Panc1 (cell line): ENCODE measurements around the gene FAM120B. TPM values are rescaled to one million over a fixed set of nuclear protein-coding genes. Genes with fewer than 3 reads are reported as not detected.

Experiments
- ATAC-seq: fragments of 200-7000 bp; cut with Tn5 transposase; 2 replicates; pipeline ENCODE4 v1.9.1; 2020; ENCODE audit warnings: mild to moderate bottlenecking, moderate library complexity
- BruUV-seq: library from RNA; stranded (reverse); fragments of 400-500 nt; replicated peaks from 2 replicates; lab custom pipeline; 2021; lab: Mats Ljungman, UMichigan
- CTCF ChIA-PET: fragments of 300-600 bp; sonication (Branson Sonifier 250); formaldehyde crosslinking; loops from one replicate; lab custom pipeline; 2022; ENCODE audit warnings: antibody characterized with exemption; lab: Charles Lee
- POLR2A ChIA-PET: fragments of 300-600 bp; sonication (Branson Sonifier 250); formaldehyde crosslinking; loops from one replicate; lab custom pipeline; 2022; ENCODE audit warnings: antibody characterized with exemption; lab: Charles Lee
- DNase-seq: peaks from one replicate; pipeline ENCODE4 v3.0.0-alpha.2; 2010; ENCODE audit warnings: low read depth, low spot score
- H3K27ac ChIP-seq: 2 replicates; pipeline ENCODE4 v1.5.1; 2011; ENCODE audit warnings: mild to moderate bottlenecking, low read length, inconsistent platforms
- H3K27me3 ChIP-seq: fragments of 200-500 bp; sonication (Bioruptor generic); 2 replicates; pipeline ENCODE4 v1.6.0; 2014; ENCODE audit warnings: low read length, inconsistent platforms; ENCODE audit not compliant: control insufficient read depth, insufficient read depth
- H3K36me3 ChIP-seq: fragments of 200-500 bp; sonication (Bioruptor generic); 2 replicates; pipeline ENCODE4 v1.5.1; 2014; ENCODE audit warnings: inconsistent platforms, mild to moderate bottlenecking, low read length, moderate library complexity; ENCODE audit not compliant: control insufficient read depth, insufficient read depth
- H3K4me1 ChIP-seq: 2 replicates; pipeline ENCODE4 v1.5.1; 2011; ENCODE audit warnings: inconsistent platforms, mild to moderate bottlenecking, low read length, moderate library complexity; ENCODE audit not compliant: control insufficient read depth, insufficient read depth
- H3K4me3 ChIP-seq, 2 experiments: 2 replicates each; pipeline ENCODE4 v1.5.1; 2011 to 2012; ENCODE audit warnings: low read depth in 2 of 2, low read length in 2 of 2, mild to moderate bottlenecking in 2 of 2, inconsistent platforms in 1 of 2, moderate library complexity in 1 of 2
- H3K9me3 ChIP-seq: fragments of 200-500 bp; sonication (Bioruptor generic); 2 replicates; pipeline ENCODE4 v1.5.1; 2014; ENCODE audit warnings: low read depth, mild to moderate bottlenecking, inconsistent platforms, low read length, moderate library complexity; ENCODE audit not compliant: control insufficient read depth, insufficient read depth
- CTCF ChIP-seq: fragments of 450-650 bp; IDR thresholded peaks from 2 replicates; pipeline ENCODE4 v1.5.1; 2017; ENCODE audit warnings: mild to moderate bottlenecking
- POLR2AphosphoS5 ChIP-seq: IDR thresholded peaks from 2 replicates; pipeline ENCODE4 v1.6.1; 2012; ENCODE audit warnings: mild to moderate bottlenecking, low read depth, low read length, moderate library complexity
- REST ChIP-seq, 2 experiments: IDR thresholded peaks; 2 replicates each; pipeline ENCODE4 v1.6.1; 2011 to 2012; ENCODE audit warnings: low read depth in 2 of 2, control low read depth in 1 of 2, low read length in 1 of 2, mild to moderate bottlenecking in 1 of 2, moderate library complexity in 1 of 2; ENCODE audit not compliant: insufficient read depth in 1 of 2
- SIN3A ChIP-seq: IDR thresholded peaks from 2 replicates; pipeline ENCODE4 v1.6.1; 2012; ENCODE audit warnings: low read depth, mild to moderate bottlenecking, low read length, moderate library complexity, borderline replicate concordance; ENCODE audit not compliant: insufficient read depth
- TCF7L2 ChIP-seq: IDR thresholded peaks from 2 replicates; pipeline ENCODE4 v1.6.1; 2011; ENCODE audit warnings: mild to moderate bottlenecking, low read depth, low read length, inconsistent platforms
- in situ Hi-C: cut with HindIII; loops from 2 replicates; pipeline ENCODE4 v1.10.0; 2016; ENCODE audit warnings: low sequenced_read_pairs, low pct_unique_long_range_greater_than_20kb
- intact Hi-C: fragments of 100-400 bp; cut with micrococcal nuclease; formaldehyde crosslinking; loops from one replicate; pipeline ENCODE4 v1.10.0; 2022; ENCODE audit not compliant: unreplicated experiment
- total RNA-seq: library from RNA; stranded (reverse); gene quantifications from one replicate; pipeline ENCODE4 v1.2.1, GENCODE V29; 2021; ENCODE audit not compliant: unreplicated experiment

The FAM120B gene
- total RNA-seq, 1 experiment from 2014 or later = 38.0 TPM

- Histone ChIP-seq H3K9me3 (no peaks in the 10 kb centered on the region), H3K27me3 (no peaks in the 10 kb centered on the region), H3K36me3 (no peaks in the 10 kb centered on the region), H3K27ac (no peak overlapping the region), H3K4me1 (no peaks in the 10 kb centered on the region), H3K4me3 (no peak overlapping the region)
- DNase-seq (no peak), ATAC-seq (no peak)
- TF ChIP-seq TCF7L2 (no peak), SIN3A (no peak), CTCF (no peak), POLR2AphosphoS5 (no peak), REST (IDR thresholded peaks at IDR 0.05; ENCODE audit: insufficient read depth in 1 of 2, low read depth in 2 of 2, low read length in 1 of 2) (no peak)
- ChIA-PET POLR2A (no interaction called here), CTCF (no interaction called here)
- in situ Hi-C loops = no loop called here
- BruUV-seq = no TSS peak
- intact Hi-C loops = no loop called here
Measured at GRCh38 chr6:170273191-170273590, 33.4 kb upstream of the FAM120B start.

GRCh38 chr6:170273681-170274080 is 32.9 kb upstream of the FAM120B start:
- Histone ChIP-seq H3K27me3 (no peaks in the 10 kb centered on the region), H3K9me3 (no peaks in the 10 kb centered on the region), H3K27ac (no peak overlapping the region), H3K4me3 (no peak overlapping the region), H3K4me1 (no peaks in the 10 kb centered on the region), H3K36me3 (no peaks in the 10 kb centered on the region)
- intact Hi-C loops (no loop called here), in situ Hi-C loops (no loop called here)
- no TSS peak for BruUV-seq
- no peak for ATAC-seq
- TF ChIP-seq POLR2AphosphoS5 (no peak), TCF7L2 (no peak), REST (IDR thresholded peaks at IDR 0.05; ENCODE audit: insufficient read depth in 1 of 2, low read depth in 2 of 2, low read length in 1 of 2) (no peak), CTCF (no peak), SIN3A (no peak)
- POLR2A ChIA-PET = no interaction called here
- CTCF ChIA-PET = no interaction called here
- no peak for DNase-seq
